Measurements from ENCODE around the gene CNPY1. TPM values are rescaled to one million over a fixed set of nuclear protein-coding genes. Genes with fewer than 3 reads are reported as not detected.

CNPY1 gene
- total RNA-seq, 1 experiment from 2014 or later, result not detected

DNA sequence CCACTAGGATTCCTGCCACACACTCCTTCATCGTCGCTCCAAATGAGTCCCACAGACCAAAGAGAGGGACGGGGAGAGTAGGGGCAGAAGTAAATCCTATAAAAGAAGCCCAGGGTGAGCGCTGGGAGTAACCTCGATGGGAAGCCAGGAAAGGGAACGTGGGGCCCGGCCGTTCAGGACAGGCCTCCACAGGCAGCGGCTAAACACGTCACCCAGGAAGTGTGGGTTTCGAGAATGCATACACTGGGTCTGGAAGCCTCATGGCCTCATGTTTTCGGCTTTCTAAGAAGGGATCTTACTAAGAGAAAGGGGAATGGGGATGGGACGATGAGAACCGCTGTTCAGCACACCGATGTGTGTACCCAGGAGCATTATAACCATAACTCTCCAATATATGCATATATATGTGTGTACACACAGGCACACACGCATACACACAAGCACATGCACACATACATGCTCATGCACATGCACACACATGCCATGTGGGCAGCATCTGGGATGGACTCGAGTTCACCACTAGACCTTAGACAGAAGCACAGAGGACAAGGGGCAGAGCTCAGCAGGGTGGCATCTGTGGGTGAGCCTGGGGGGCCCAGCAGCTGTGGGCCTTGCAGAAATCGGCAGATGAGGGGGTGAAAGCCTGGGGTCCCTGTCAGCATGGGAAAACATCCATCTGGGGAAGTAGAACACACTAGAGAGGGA lies 14.8 kb upstream of the CNPY1 start:
- CTCF ChIA-PET, result no interaction called here

GRCh38 chr7:155560196-155560885 lies 14.0 kb upstream of the CNPY1 start:
- ChIA-PET CTCF (no interaction called here), POLR2A (ENCODE audit: unreplicated experiment) (no interaction called here)

More for the DNA sequence above, 14.8 kb upstream of the CNPY1 start:
- no peaks in the 10 kb centered on the region for H4K20me1 ChIP-seq (ENCODE audit: insufficient read depth)
- no TSS peak for BruUV-seq (replicated peaks)
- H3K4me1 ChIP-seq (replicated peaks; ENCODE audit: insufficient read depth), result no peaks in the 10 kb centered on the region
- H3K27ac ChIP-seq, result no peak overlapping the region
- H3K4me3 ChIP-seq, result no peak overlapping the region
- no peak for TF ChIP-seq CTCF (conservative IDR thresholded peaks at IDR 0.05)
- TF ChIP-seq EZH2 (IDR thresholded peaks at IDR 0.05; ENCODE audit: low read depth), result no peak
- no peaks in the 10 kb centered on the region for H3K36me3 ChIP-seq (ENCODE audit: low read depth)
- intact Hi-C loops (cut with micrococcal nuclease; ENCODE audit: unreplicated experiment), result no loop called here
- peaks cover 95% of the 10 kb centered on the region for H3K27me3 ChIP-seq (ENCODE audit: insufficient read depth, low read depth)
- H2AFZ ChIP-seq, result no peak overlapping the region
- no peaks in the 10 kb centered on the region for H3K79me2 ChIP-seq (ENCODE audit: low read depth)
- no peaks in the 10 kb centered on the region for H3K9me3 ChIP-seq (ENCODE audit: insufficient read depth, low read depth)
- H3F3A ChIP-seq (ENCODE audit: insufficient read depth, low read depth), result no peaks in the 10 kb centered on the region
- POLR2A ChIA-PET (ENCODE audit: unreplicated experiment), result no interaction called here
- H3K4me2 ChIP-seq, result no peak overlapping the region
- H3K9me2 ChIP-seq (ENCODE audit: insufficient read depth), result no peaks in the 10 kb centered on the region
- no peak for DNase-seq

DNA sequence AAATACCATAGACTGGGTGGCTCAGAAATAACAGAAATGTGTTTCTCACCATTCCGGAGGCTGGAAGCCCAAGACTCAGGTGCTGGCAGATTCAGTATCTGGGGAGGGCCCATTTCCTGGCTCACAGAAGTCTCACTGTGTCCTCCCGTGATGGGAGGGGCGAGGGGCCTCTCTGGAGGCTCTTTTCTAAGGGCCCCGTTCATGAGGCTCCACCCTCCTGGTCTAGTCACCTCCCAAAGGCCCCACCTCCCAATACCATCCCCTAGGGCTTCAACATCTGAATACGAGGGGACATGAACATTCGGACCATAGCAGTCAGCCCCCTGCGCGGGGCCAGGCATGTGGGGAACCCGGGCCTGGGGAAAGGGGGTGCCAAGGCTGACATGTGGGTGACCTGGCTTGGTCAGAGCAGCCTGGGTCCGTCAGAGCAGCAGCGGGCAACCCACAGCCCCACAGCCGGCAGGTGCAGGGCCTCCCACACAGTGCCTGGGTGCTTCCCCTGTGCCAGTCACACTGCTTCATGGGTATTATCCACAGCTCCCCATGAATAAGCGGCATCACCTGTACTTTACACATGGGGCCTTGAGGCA lies 13.3 kb upstream of the CNPY1 start:
- intact Hi-C loops (cut with micrococcal nuclease; ENCODE audit: unreplicated experiment), result no loop called here
- ChIA-PET CTCF (no interaction called here), POLR2A (ENCODE audit: unreplicated experiment) (no interaction called here)
- no peak overlapping the region for H3K4me3 ChIP-seq
- H3F3A ChIP-seq (ENCODE audit: insufficient read depth, low read depth), result no peaks in the 10 kb centered on the region
- H3K9me2 ChIP-seq (ENCODE audit: insufficient read depth), result no peaks in the 10 kb centered on the region
- peaks cover 95% of the 10 kb centered on the region for H3K27me3 ChIP-seq (ENCODE audit: insufficient read depth, low read depth)
- no peak overlapping the region for H3K27ac ChIP-seq
- no peak for TF ChIP-seq CTCF (conservative IDR thresholded peaks at IDR 0.05)
- TF ChIP-seq EZH2 (IDR thresholded peaks at IDR 0.05; ENCODE audit: low read depth), result no peak
- no peak overlapping the region for H3K4me2 ChIP-seq
- H3K4me1 ChIP-seq (replicated peaks; ENCODE audit: insufficient read depth), result no peaks in the 10 kb centered on the region
- H4K20me1 ChIP-seq (ENCODE audit: insufficient read depth), result no peaks in the 10 kb centered on the region
- BruUV-seq (replicated peaks), result no TSS peak
- H2AFZ ChIP-seq, result no peak overlapping the region
- DNase-seq, result no peak
- no peaks in the 10 kb centered on the region for H3K9me3 ChIP-seq (ENCODE audit: insufficient read depth, low read depth)
- no peaks in the 10 kb centered on the region for H3K79me2 ChIP-seq (ENCODE audit: low read depth)
- H3K36me3 ChIP-seq (ENCODE audit: low read depth), result no peaks in the 10 kb centered on the region

More at GRCh38 chr7:155560196-155560885, 14.0 kb upstream of the CNPY1 start:
- H3K27me3 ChIP-seq (ENCODE audit: insufficient read depth, low read depth), result peaks cover 95% of the 10 kb centered on the region
- H2AFZ ChIP-seq, result no peak overlapping the region
- no peak overlapping the region for H3K27ac ChIP-seq
- H3K4me1 ChIP-seq (replicated peaks; ENCODE audit: insufficient read depth), result no peaks in the 10 kb centered on the region
- H3K36me3 ChIP-seq (ENCODE audit: low read depth), result no peaks in the 10 kb centered on the region
- H3K79me2 ChIP-seq (ENCODE audit: low read depth), result no peaks in the 10 kb centered on the region
- TF ChIP-seq EZH2 (IDR thresholded peaks at IDR 0.05; ENCODE audit: low read depth) (no peak), CTCF (conservative IDR thresholded peaks at IDR 0.05) (no peak)
- H4K20me1 ChIP-seq (ENCODE audit: insufficient read depth), result no peaks in the 10 kb centered on the region
- H3K4me3 ChIP-seq, result no peak overlapping the region
- intact Hi-C loops (cut with micrococcal nuclease; ENCODE audit: unreplicated experiment), result no loop called here
- no peak overlapping the region for H3K4me2 ChIP-seq
- DNase-seq, result no peak
- no peaks in the 10 kb centered on the region for H3K9me3 ChIP-seq (ENCODE audit: insufficient read depth, low read depth)
- H3K9me2 ChIP-seq (ENCODE audit: insufficient read depth), result no peaks in the 10 kb centered on the region
- H3F3A ChIP-seq (ENCODE audit: insufficient read depth, low read depth), result no peaks in the 10 kb centered on the region
- no TSS peak for BruUV-seq (replicated peaks)
